Inflammatory macrophage treated with lipopolysaccharide for 4 hours (primary cell): ENCODE data around the gene BIRC7.
"Not testable (repeated sequence)": the region's sequence is repeated elsewhere in the genome, so short reads cannot be mapped to it uniquely, and the experiment has no call there.

Experiments used
- DNase-seq: peaks from one replicate; pipeline ENCODE4 v3.0.0-alpha.2; 2020

BIRC7 gene

DNA sequence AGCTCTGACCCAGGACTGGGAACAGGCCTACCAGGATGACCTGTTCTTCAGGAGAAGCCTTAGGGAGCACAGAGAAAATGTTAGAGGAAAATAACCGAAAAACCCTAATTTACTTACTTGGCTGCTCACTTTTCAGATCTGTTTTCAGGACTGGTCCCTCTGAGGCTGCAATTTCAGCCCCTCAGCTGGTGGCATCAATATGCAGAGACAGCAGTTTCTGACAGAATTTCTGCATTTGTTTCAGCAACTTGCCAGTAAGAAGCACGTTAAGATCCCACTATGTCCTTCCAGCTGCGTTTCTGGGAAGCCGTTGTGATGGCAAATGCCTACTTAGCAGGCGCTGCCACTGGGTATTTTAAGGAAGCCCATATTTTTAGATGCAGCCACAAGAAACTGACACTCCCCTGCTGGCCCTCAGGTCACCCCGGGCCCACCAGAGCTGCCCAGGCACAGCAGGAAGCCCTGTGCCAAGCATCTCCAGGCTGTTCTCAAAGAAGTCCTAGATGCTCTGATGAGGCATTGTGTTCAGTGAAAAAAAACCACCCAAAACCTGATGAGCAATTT lies 27.3 kb upstream of the BIRC7 start:
- DNase-seq = no peak

DNA sequence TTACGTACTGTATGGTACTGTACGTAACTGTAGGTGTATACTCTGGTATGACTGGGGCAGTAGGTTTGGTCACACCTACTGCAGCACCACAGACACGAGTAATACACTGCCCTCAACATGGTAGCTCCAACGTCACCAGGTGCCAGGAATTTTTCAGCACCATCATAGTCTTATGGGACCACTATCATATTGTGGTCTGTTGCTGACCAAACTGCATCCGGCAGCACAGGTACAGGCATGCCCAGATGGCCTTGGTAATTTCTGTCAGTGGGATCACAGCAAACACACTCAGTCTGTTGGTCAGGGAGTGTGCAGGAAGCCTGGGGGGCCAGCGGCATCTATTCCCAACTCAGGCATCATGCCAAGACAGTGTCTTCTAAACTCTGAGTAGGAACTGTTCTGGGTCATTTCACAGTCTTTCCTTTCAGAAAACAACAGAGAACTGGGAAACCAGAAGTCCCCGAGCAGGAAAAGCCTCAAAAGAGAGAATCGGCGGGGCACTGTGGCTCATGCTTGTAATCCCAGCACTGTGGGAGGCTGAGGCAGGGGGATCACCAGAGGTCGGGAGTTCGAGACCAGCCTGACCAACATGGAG lies 25.6 kb upstream of the BIRC7 start:
- no peak for DNase-seq

- DNase-seq = no peak
Measured at GRCh38 chr20:63212393-63212730, 23.3 kb upstream of the BIRC7 start.

GRCh38 chr20:63212792-63213191 lies 22.9 kb upstream of the BIRC7 start:
- DNase-seq = no peak

- DNase-seq = no peak
Measured at GRCh38 chr20:63214514-63214913, 21.2 kb upstream of the BIRC7 start.

- peak; percentile 53 for DNase-seq
Measured at GRCh38 chr20:63215101-63216040, 20.3 kb upstream of the BIRC7 start.

- peak; percentile 95 for DNase-seq
Measured at GRCh38 chr20:63216041-63216848, 19.5 kb upstream of the BIRC7 start, which contains the start of gene YTHDF1. YTHDF1 (minus strand) TSS chr20:63216131; CDS start chr20:63215892, 239 bp downstream.

- DNase-seq = no peak
Measured at GRCh38 chr20:63216849-63217471, 18.7 kb upstream of the BIRC7 start.

DNA sequence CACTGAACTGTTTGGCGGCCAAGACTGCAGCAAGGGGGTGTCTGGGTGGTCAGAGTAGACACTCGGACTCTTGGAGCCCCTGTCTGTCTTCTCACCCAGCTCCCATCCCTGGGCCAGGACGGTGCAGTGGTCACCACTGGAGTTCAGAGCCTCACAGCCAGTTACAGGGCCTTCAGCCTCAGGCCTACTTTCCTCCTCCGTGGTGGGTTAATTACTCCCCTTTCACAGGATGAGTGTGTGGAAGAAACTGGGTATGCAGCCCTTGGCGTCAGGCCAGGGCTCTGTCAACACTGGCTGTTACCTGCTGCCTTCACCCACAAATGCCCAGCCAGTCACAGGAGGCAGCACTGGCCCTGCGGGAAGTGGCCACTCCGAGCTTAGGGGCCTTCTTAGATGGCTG lies 18.0 kb upstream of the BIRC7 start:
- no peak for DNase-seq

DNA sequence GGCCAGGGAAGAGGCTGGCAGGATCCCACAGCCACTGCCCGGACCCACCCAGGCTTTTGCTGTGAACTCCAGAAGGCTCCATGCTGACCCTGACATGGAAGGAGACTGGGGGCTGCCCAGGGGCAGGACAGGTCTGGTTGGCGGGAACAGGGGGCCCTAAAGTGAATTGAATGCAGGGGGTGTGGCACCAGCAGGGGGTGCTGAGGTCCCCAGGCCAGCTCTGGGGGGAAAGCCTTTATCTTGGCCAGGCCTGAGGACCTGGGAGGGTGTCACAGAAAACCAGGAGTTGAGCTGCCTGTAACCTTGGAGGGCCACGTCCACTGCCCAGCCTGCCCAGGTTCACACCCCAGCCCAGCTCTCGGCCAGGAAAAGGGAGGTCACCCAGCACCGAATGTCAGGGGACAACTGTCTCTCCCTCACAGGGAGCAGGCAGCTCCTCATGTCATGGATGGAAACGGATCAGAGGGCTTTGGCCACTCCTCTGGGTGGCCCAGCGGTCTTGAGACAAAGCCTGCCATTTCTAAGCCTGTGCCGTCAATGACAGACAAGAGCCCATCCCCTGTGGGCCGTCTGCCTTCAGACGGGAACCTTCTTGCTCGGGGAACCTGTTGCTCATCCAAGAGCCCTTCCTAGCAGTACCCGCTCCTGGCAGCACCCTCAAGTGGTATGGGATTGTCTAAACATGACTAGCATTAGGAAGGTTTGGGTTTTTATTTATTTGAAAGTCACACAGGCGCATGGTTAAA lies 16.8 kb upstream of the BIRC7 start:
- no peak for DNase-seq

DNA sequence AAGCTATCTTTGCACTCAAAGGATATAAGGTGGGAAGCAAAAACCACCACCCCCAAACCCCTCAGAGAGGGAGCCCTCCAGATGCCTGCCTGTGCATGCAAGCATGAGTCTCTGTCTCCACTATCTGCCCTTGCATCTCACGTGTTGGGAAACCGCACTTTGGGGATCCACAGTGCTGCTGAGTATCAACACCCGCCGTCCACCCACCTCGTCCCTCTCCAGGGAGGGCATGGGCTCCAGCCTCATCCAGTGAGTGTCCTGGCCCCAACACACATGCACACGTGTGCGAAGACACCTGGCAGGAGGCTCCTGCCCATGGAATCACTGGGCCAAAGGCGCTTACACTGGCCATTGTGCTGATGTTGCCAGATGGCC lies 16.3 kb upstream of the BIRC7 start:
- DNase-seq = no peak

DNA sequence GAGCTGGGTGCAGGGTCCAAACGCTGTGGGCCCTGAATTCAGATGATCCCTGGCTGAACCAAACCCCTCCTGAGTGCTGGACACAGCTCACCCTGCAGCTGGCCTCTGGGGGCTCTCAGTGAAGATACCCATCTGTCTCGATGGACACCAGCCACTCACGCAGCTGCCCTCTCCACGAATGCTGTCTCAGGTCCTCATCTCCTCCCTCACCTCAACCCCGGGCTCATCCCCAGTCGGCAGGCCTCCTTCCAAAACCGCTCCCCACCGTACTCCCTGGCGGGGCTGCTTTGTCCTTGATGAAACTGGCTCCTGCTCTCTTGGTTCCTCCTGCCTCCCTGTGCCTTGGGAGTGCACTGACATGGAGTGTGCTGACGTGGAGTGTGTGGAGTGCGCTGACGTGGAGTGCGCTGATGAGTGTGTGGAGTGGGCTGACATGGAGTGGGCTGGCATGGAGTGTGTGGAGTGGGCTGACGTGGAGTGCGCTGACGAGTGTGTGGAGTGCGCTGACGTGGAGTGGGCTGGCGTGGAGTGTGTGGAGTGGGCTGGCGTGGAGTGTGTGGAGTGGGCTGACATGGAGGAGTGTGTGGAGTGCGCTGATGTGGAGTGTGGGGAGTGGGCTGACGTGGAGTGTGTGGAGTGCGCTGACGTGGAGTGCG lies 15.7 kb upstream of the BIRC7 start:
- no peak for DNase-seq

GRCh38 chr20:63220696-63221399 lies 14.9 kb upstream of the BIRC7 start:
- DNase-seq = no peak

GRCh38 chr20:63221400-63222053 lies 14.2 kb upstream of the BIRC7 start:
- not testable (repeated sequence) for DNase-seq

DNA sequence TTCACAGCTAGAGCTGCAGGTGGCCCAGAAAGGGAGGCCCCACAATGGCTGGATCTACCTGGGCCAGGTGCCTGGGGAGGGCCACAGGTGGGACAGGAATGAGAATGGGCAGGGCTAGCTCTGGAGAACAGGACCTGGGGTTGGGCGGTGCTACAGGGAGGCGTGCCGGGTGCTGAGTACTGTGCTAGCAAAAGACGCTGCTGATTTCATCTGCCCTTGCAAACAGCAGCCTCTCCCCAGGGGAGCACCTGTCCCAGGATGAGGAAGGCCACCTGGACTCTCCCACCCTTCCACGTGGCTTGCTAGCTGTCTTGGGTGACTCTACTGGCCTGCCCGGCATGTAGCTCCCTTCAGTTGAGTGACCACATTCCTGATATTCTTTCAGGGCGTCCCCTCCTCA lies 13.2 kb upstream of the BIRC7 start:
- DNase-seq = no peak

DNA sequence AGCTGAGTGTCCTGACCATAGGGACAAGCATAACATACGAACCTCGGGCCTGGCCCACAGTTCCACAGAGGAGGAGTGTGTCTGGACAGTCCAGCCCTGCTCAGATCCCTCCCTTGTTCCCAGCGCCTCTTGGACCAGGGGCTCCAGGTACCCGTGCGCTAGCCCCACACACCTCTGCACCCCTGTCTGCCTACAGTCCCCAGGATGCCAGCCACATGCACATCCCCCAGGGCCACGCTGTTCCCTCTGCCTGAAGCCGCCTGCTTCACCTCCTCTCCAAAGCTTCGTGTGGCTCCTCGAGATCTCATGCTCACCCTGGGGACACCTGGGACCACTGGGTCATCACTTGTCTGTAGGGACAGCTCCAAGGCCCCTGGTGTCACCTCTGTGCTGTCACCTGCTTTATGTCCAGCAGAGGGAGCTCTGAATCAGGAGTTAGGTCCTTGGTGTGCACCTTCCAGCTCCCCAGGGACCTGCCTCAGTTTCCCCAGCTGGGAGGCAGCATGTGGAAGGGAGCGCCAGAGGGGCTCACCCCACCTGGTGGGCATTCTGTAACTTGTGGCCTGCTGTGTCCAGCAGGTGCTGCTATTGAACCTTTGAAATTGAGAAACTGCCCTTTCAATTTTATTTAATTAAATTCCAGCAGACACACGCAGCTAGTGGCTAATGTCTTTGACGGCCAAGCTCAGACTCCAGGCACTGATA lies 12.4 kb upstream of the BIRC7 start:
- peak; percentile 46 for DNase-seq

DNA sequence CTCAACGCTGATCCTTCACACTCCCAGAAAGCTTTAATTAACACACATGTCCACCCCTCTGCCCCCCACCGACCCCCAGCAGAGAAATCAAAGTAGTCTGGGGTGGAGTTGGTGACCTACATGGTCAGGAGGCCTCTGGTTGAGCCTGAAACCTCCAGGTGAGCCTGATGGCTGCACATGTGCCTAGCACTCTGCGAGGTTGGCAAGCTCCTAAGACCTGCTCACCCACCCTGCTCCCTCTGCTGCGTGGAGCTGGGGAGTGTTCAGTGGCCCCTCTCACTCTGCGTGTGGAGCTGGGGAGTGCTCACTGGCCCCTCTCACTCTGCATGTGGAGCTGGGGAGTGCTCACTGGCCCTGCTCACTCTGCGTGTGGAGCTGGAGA lies 11.9 kb upstream of the BIRC7 start:
- DNase-seq = no peak

DNA sequence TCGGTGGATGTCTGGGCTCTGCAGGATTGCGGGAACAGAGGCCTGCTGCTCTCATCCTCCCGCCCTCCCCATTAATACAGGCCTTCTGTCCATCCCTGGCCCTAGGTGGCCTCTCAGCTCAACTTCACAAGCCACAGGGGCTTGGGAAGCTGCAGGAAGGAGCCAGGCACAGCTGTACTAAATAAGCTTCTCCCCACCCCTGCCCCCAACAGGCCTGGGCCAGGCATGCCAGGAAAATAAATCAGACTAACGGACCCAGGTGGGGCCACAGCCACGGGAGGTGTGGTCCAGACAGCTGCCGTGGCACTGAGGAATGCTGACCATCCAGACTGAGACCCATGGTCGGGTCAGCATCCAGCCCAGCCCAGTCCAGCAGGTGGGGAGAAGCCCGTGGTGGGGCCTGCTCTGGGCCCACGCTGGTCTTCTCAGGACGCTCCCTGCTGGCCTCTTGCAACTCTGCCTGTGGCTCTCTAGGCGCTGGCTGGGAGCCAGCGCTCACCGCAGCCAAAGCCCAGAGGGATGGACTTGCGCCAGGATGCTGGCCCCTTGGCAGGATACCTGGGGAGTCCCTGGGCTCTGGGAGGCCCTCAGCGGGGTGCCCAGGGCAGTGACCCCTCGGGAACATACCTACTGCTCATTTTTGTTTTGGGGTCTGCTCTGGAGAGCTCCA lies 11.2 kb upstream of the BIRC7 start:
- DNase-seq = no peak

GRCh38 chr20:63225082-63225454 lies 10.6 kb upstream of the BIRC7 start:
- DNase-seq = no peak
